MCF 10A (cell line): ENCODE data around the gene MAPT. TPM values are rescaled to one million over a fixed set of nuclear protein-coding genes. Genes with fewer than 3 reads are reported as not detected.

Experiments used
- BruUV-seq: library from RNA; stranded (reverse); fragments of 400-500 nt; replicated peaks from 2 replicates; lab custom pipeline; 2021; lab: Mats Ljungman, UMichigan
- CTCF ChIA-PET: fragments of 300-600 bp; sonication (Branson Sonifier 250); formaldehyde crosslinking; extraction: SDS; loops from one replicate; lab custom pipeline; 2021; ENCODE audit warnings: antibody characterized with exemption, inconsistent platforms; lab: Yijun Ruan, JAX
- POLR2A ChIA-PET: fragments of 300-600, 350-650 bp; sonication (Branson Sonifier 250); formaldehyde crosslinking; extraction: SDS; loops from one replicate; lab custom pipeline; 2020; ENCODE audit warnings: antibody characterized with exemption, inconsistent platforms; lab: Yijun Ruan, JAX
- DNase-seq: peaks from one replicate; pipeline ENCODE4 v3.0.0-alpha.2; 2018; ENCODE audit not compliant: unreplicated experiment
- H3K27ac Mint-ChIP-seq: one replicate; pipeline ENCODE4 v1.8.0; 2022; ENCODE audit warnings: mild to moderate bottlenecking, low read depth, mixed read lengths; ENCODE audit not compliant: unreplicated experiment
- H3K27me3 Mint-ChIP-seq: one replicate; pipeline ENCODE4 v1.8.0; 2022; ENCODE audit warnings: mixed read lengths; ENCODE audit not compliant: insufficient read depth, unreplicated experiment
- H3K36me3 Mint-ChIP-seq: one replicate; pipeline ENCODE4 v1.8.0; 2022; ENCODE audit warnings: mild to moderate bottlenecking, moderate library complexity, mixed read lengths; ENCODE audit not compliant: insufficient read depth, unreplicated experiment
- H3K4me1 Mint-ChIP-seq: one replicate; pipeline ENCODE4 v1.8.0; 2022; ENCODE audit warnings: mixed read lengths; ENCODE audit not compliant: insufficient read depth, unreplicated experiment
- H3K4me3 Mint-ChIP-seq: one replicate; pipeline ENCODE4 v1.8.0; 2022; ENCODE audit warnings: mild to moderate bottlenecking, moderate library complexity, mixed read lengths; ENCODE audit not compliant: unreplicated experiment
- H3K9me3 Mint-ChIP-seq: one replicate; pipeline ENCODE4 v1.8.0; 2022; ENCODE audit warnings: mixed read lengths; ENCODE audit not compliant: unreplicated experiment
- CTCF ChIP-seq: fragments of 200-600 bp; IDR thresholded peaks from one replicate; pipeline ENCODE4 v1.8.0; 2022; ENCODE audit warnings: antibody characterized with exemption, mild to moderate bottlenecking; ENCODE audit not compliant: unreplicated experiment
- intact Hi-C: fragments of 100-400 bp; cut with micrococcal nuclease; formaldehyde crosslinking; loops from 2 replicates; pipeline ENCODE4 v1.14.1; 2022
- total RNA-seq: library from RNA; stranded (reverse); gene quantifications from 2 replicates; pipeline ENCODE4 v1.2.3, GENCODE V29; 2022

MAPT gene
- total RNA-seq, 1 experiment from 2014 or later: 0.42 TPM

- TF ChIP-seq CTCF: no peak
- Mint-ChIP-seq H3K4me3 (no peak overlapping the region), H3K4me1 (peaks cover 8% of the 10 kb centered on the region), H3K27ac (no peak overlapping the region), H3K36me3 (no peaks in the 10 kb centered on the region), H3K9me3 (no peaks in the 10 kb centered on the region), H3K27me3 (peaks cover 9% of the 10 kb centered on the region)
- no TSS peak for BruUV-seq
- CTCF ChIA-PET: no interaction called here
- no peak for DNase-seq
- POLR2A ChIA-PET: no interaction called here
- intact Hi-C loops: no loop called here
These were observed 48.1 kb upstream of the MAPT start for GRCh38 chr17:45846223-45846622.

- H3K9me3 Mint-ChIP-seq: no peaks in the 10 kb centered on the region
- no peak for TF ChIP-seq CTCF
- peaks cover 7% of the 10 kb centered on the region for H3K4me1 Mint-ChIP-seq
- no peak for DNase-seq
- no peak overlapping the region for H3K4me3 Mint-ChIP-seq
- CTCF ChIA-PET: no interaction called here
- BruUV-seq: no TSS peak
- intact Hi-C loops: no loop called here
- no peak overlapping the region for H3K27ac Mint-ChIP-seq
- POLR2A ChIA-PET: no interaction called here
- H3K27me3 Mint-ChIP-seq: peaks cover 9% of the 10 kb centered on the region
- no peaks in the 10 kb centered on the region for H3K36me3 Mint-ChIP-seq
These were observed 47.7 kb upstream of the MAPT start for GRCh38 chr17:45846646-45847045.

- no peak overlapping the region for H3K27ac Mint-ChIP-seq
- no peak overlapping the region for H3K4me3 Mint-ChIP-seq
- DNase-seq: no peak
- BruUV-seq: no TSS peak
- CTCF ChIA-PET: no interaction called here
- intact Hi-C loops: no loop called here
- no peaks in the 10 kb centered on the region for H3K9me3 Mint-ChIP-seq
- H3K36me3 Mint-ChIP-seq: no peaks in the 10 kb centered on the region
- TF ChIP-seq CTCF: no peak
- H3K27me3 Mint-ChIP-seq: peaks cover 10% of the 10 kb centered on the region
- POLR2A ChIA-PET: no interaction called here
- peaks cover 3% of the 10 kb centered on the region for H3K4me1 Mint-ChIP-seq
These were observed 47.3 kb upstream of the MAPT start for GRCh38 chr17:45847101-45847500.

- no peak overlapping the region for H3K4me3 Mint-ChIP-seq
- DNase-seq: no peak
- ChIA-PET POLR2A (no interaction called here), CTCF (no interaction called here)
- no peaks in the 10 kb centered on the region for H3K9me3 Mint-ChIP-seq
- H3K27me3 Mint-ChIP-seq: peaks cover 16% of the 10 kb centered on the region
- no peaks in the 10 kb centered on the region for H3K36me3 Mint-ChIP-seq
- BruUV-seq: no TSS peak
- no peak overlapping the region for H3K27ac Mint-ChIP-seq
- intact Hi-C loops: no loop called here
- no peaks in the 10 kb centered on the region for H3K4me1 Mint-ChIP-seq
- TF ChIP-seq CTCF: no peak
These were observed 46.6 kb upstream of the MAPT start for GRCh38 chr17:45847747-45848146.
